ENCODE measurements around the gene AP5Z1.

Gene AP5Z1

DNA sequence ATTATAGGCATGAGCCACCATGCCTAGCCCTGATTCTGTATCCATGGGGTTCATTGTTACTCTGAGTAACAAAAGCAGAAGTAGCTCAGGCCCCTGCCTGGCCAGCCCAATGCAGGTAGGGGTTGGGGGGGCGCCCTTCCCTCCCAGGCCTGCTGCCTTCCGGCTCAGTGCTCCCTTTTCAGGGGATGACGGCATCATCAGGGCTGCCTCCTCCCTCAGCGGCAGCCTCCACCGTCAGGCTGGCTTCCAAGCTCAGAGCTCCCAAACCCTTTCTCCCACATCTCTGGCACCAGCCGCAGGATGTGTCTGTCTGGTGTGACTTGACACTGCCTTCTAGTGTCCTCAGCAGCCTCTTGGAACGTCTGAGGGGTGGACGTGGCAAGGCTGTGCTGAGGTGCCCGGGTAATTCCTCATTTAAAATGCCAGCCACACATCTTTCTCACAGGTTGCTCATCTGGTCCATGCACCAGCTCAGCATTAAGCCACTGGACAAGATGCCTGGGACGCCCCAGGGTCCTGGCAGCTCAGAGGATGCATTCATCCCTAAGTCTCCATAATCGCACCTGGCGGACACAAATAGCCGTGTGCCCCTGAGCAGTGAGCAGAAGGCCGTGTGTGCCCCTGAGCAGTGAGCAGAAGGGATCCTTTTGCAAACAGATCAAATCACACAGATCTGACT lies 48.2 kb downstream of the AP5Z1 start:
- no peak for DNase-seq

DNA sequence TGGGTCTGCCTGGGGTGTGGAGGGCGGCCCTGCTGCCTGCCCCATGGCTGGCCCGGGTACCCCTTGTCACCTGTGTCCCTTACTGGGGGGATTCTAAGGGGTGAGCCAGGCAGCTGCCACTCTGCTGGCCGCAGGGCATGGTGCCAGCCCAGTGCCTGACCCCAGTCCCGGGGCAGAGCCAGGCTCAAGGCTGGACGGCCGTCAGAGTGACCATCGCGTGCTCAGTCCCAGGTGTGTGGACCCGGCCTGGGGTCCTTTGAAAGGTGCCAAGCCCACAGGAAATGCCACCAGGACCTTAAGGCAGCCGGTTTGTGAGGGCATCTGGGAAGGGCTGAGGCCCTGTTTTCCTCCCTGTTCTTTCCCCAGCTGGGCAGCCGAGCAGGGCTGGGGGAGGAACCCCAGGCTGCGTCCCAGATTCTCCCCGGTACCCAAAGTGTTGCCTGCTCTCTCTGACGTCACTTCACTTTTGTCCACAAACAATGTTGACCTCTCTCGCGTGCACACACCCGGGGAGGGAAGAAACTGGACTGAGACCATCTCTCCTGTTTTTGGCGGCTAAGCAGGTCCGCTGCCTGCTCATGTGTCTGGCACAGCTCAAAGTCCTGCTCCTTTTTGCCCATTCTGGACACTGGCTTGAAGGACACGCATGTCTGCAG lies 48.8 kb downstream of the AP5Z1 start:
- DNase-seq: no peak

DNA sequence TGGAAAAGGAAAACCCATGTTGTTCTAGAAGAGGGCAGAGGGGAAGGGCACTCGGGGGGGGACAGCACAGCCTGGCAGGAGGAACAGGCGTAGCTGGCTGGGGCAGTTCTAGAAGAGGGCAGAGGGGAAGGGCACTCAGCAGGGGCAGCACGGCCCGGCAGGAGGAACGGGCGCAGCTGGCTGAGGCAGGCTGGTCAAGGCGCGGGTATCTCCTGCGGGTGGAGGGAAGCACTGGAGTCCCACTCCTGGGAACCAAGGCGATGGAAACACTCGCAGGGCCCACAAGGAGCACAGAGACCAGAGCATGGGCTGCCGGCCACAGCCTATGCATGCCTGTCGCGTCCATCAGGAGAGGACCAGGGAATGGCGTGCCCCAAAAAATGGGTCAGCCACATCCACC lies 49.7 kb downstream of the AP5Z1 start:
- no peak for DNase-seq

DNA sequence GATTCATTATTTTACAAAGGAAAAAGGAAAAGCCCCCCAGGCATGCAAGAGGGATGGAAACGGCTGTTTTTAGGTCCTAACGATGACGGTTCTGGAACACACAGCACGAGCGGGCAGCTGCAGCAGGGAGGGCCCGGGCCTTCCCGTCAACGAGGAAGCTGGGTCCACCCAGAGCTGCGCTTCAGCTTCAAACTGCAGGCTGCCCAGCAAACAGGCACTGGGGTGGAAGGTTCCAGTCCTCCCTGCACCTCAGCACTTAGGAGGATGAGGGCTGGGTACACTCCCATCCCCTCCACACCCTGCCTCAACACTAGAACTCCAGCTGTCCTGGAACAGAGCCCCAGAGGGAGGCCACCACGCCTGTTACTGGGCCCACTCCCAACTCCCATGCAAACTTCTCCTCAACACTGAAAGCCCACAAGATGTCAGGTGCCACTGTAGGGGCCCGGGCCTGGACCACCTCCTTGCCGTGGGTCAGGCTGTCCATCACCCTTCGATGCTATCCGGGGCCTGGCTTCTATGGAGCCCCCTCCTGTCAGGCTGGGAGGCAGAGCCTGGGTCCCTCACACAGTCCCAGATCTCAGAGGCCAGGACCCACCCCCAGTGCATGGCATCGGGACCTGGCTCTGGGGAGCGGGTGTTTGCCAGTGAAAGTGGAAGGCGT lies 53.4 kb downstream of the AP5Z1 start:
- no peak for DNase-seq

DNA sequence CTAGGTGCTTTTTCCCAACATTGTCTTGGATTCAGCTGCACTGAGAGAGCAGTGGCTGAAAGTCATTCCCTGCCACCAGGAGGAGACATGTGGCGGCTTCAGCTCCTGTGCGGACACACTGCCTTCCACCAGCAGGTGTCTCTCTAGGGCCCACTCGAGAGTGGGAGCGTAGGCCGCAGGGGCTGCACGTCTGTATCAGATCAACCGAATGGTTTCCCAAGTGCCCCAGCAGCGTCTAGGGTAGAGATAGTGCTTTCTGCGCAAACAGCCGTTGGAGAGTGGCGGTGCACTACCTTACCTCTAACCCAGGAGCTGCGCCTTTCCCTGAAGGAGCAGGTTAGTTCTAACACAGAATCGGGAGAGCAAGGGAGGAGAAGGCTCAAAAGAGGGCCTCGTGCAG lies 54.8 kb downstream of the AP5Z1 start:
- DNase-seq: peak; percentile 93

DNA sequence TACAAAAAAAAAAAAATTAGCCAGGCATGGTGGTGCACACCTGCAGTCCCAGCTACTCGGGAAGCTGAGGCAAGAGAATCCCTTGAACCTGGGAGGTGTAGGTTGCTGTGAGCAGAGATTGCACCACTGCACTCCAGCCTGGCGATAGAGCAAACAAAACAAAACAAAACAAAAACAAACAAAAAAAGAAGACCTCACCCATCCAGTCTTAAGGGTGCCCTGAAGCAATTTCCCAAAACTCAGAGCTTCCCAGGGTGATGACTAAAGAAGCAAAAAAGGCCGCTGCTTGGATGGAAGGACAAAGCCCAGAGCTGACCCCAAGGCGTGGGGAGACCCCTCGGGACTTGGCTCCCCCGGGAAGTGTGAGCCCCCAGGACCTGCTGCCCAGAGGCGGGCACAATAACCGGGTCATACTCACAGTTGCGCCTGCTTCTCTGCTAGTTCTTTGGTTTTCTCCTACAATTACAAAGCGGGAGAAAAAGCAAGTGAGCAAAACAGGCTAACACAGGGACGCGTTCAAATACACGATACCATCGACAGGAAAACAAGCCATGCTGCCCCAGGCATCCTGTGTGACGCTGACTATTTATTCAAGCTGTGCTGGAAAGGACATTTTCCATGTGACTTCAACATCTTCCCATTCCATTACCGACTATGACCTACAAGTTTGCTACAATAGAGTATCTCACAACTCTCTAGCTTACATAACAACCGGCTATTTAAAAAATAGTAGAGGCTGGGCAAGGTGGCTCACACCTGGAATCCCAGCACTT lies 56.5 kb downstream of the AP5Z1 start:
- DNase-seq: no peak

DNA sequence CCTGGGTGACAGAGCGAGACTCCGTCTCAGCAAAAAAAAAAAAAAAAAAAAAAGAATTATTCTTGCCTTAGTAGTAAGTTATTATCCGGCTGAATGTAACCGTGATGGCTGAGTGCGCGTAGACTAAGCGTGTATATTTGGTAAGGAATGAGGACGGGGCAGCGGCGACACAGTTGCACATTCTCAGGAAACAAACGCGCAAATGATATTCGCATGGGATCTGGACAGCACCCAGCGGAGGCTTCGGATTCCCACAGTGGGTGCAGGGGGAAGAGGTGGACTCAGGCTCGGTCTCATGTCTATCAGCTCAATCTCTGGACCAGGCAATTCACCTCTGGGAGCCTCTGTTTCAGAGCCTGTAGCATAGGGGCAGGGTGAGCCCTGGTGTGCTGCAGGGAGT lies 57.3 kb downstream of the AP5Z1 start:
- no peak for DNase-seq

DNA sequence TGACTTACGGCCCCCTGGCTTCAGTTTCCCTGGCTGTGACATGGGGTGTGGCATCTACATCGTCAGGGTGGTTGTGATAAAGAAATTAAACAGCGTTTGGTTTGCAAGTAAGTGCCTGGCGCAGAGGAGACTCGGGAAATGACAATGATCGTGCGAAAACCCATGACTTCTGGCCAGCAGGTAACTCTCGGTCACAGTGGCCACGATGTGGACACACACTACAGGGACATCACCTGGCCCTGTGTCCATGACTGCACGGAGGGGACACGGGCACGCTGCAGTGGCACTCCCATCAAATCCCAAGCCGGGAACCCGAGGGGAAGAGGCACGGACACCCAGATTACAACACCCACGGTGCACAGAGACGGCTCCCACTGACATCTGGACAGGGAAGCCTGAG lies 57.8 kb downstream of the AP5Z1 start:
- no peak for DNase-seq

DNA sequence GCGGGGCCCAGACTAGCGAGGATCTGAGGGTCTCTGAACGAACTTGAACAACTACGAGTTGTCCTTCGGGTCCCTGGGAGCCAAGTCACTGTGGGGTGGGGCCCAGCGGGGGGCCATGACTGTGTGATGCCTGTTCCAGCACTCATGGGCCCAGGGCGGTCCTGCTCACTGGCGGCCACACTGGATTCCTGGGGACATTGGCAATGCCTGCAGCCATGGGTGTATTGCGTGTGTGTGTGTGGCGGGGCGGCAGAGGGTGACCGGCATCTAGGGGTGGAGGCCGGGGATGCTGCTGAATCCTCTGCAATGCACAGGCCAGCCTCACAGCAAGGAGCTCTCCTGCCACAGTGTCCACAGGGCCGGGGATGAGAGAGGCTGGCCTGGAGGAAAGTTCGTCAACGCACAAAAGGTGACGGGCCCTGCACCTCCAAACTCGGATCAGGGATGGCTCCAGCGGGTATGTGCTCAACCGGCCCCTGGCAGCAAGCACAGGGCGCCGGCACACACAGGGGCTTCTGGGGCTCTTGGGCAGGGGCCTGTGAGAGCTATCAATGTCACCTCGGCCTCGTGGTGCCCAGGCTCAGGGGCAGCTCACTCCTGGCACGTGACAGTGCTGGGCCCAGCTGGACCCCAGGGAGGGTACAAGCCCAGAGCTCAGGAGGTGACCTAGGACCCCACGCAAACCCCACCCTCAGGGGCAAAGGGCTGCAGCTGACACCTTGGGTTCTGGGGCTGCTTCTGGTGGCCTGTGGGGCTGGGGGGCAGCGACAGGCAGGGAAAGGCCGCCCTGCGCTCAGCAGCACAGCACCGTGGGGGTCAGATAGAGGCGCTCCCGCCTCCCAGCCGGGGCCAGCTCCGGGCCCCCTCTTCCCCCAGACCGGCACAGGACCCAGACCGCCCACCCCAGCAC lies 58.5 kb downstream of the AP5Z1 start:
- no peak for DNase-seq

DNA sequence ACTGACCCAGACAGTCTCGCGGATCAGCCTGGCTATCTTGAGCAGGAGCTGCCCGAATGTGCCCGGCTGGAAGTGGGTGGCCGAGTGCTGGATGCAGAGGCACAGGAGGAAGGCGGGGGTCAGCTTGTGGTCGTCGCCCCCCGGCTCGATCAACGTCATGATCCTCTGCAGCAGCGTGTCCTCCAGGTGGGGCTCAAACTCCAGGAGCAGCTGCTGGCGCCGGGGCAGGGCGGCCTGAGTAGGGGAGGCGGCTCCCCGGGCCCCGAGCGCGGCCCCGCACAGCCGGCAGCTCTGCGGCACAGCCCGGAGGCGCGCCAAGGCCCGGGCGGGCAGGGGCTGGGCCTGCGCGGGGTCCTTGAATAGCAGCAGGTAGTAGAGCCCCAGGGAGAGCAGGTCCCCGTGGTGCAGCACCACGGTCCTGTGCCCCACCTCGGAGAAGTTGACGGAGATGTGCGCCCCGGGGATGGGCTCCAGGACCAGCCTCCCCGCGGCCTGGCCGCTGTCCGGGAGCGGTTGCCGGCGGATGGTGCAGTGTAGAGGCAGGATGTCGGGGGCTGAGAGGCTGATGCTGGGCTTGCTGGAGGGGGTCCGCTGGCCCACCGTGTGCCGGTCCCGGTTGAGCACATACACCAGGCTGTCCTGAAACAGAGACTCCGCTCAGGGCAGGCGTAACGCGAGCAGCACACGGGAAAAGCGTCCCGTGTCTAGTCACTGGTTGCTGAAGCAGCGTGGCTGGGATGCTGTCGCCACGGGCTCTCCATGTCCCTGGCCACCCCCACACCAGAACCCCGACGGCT lies 59.4 kb downstream of the AP5Z1 start:
- DNase-seq: no peak

DNA sequence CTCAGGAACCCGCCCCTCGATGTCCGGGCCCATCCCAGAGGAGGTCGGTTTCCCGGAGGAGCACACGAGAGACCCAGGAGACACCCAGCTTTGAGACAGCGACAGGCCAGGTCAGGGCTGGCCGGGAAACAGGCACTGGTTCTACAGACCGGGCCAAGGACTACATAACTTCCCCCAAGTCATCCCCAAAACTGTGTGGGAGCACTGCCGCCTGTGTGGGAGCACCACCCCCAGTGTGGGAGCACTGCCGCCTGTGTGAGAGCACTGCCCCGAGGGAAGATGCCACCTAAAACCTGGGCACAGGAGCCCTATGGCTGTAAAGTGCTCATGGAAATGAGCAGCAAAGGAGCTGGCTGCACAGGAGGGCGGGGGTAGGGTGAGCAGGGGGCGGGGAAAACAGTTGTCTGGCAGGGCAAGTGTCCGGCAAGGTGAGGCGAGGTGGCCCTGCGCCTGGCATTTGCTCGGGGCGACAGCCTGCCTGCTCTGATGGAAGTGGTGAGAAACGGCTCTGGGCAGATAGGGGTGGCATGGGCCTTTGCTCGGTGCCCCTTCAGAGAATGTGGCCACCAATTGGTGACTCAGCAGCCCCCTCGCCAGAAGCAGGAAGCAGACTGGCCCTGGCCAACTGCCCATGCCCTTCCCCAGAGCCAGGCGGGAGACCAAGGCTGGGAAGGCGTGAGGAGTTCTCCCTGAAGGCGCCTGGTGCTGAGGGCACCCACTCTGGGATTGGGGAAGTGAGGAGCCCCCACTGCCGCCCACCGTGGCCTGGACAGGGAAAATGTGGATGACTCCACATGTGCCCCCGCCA lies 60.2 kb downstream of the AP5Z1 start:
- DNase-seq: no peak

DNA sequence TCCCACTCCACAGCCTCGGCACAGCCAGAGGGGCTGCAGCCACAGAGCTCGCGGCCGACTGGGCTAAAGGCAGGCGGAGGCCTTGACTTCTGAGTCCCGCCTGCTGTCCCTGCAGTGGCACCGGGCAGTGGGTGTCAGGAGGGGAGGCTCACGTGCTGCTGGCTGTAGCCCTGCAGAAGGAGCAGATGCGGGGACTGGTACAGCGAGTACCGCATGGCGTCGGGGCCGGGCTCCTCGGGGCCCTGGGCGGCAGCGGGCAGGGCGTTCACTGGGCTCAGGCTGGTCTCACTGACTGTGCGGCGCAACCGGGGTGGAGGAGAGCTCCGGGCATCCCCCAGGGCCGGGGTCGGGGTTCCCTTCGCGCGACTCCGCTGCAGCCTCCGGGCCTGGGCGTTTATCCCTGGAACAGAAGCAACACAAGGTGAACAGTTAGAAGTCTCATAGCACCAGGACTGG lies 60.8 kb downstream of the AP5Z1 start:
- no peak for DNase-seq

DNA sequence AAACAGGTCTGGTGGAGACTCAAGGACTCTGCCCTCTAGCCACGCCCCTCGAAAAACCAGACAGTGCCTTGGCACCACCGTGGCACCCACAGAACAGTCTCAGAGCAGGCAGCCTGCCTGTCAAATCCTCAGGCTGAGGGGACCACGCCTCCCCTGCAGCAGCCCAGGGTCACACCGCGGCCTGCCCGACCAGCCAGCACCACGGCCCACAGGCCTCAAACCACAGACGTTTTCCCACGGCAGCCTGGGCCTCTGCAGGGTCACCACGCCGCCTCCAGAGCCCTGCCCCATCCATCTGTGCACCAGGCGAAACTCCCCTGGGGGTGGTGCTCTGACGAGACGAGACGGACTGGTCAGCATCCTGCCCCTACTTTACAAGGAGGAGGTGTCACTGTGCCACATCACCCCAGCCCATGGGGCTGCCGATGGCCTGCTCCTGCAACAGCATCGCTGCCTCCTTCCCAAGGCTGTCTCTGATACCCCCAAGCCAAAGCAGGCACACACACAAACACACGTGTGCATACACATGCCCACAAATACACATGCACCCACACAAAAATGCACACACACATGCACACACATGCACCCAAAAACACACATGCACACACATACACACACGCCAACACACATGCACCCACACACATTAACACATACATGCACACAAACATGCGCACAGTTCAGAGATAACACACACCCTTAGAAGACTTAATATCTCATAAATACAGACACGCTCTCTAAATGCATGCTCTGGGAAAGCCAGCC lies 61.8 kb downstream of the AP5Z1 start:
- DNase-seq: peak; percentile 20

DNA sequence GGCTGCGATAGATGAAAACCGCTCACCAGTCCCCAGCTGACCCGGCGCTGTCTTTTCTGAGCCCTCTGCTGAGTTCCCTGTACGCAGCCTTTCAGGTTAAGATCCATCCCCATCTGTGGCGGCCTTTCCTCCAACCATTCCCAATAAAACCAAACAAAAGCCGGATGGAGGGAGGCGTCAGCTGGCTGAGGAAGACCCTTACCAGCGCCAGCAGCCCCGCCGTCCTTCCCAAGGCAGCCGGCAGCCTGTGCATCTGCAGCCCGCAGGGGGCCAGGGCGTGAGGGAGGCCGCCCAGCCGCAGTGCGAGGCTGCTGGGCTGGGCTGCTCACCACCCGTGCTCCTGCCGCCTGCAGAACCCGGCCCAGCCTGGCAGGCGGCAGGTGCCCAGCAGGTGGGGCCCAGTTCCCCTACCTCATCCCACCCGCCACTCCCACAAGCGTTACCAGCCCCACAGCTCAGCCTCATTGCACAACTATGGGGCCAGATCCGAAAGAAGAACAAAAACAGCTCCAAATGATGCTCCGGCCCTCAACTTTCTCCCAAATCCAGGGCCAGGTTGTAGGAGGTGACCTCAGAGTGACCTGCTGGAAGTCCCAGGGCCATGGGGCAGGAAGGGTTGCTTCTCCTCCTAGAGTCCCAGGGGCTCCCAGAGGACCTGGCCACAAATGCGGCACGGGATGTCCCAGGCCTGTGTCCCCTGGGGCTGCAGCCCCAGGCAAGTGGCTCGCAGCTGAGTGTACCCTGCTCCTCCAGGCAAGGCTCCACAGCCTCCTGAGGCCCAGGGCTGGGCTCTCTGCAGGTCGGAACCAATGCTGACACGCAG lies 62.6 kb downstream of the AP5Z1 start:
- DNase-seq: no peak

DNA sequence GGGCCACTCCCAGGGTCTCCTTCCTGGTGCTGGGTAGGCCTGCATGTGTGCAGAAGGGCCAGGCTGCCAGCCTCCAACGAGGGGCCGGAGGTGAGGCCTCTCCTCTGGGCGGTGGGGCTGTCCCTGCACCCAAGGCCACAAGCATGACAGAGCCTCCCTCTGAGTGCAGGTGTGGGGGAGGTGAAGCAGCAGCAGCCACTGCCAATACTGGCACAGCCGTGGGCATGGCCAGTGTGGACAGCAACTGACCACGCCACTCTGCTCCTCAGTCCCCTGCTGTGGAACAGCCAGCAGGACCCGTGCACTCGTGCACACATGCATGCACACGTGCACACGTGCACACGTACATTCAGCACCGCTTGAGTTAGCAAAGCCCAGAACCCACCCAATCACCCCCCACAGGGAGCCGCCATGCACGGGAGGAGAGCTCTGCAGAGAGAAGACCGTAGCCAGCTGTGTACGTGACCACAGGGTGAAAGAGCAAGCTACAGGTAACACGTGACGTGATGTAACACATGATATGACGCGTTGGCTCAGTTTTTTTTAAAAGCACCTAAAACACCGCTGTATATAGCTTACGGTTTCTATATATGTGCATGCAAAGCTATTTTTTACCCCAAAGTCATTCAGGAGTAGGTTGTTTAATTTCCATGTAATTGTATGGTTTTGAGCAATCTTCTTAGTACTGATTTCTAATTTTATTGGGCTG lies 63.4 kb downstream of the AP5Z1 start:
- DNase-seq: no peak

DNA sequence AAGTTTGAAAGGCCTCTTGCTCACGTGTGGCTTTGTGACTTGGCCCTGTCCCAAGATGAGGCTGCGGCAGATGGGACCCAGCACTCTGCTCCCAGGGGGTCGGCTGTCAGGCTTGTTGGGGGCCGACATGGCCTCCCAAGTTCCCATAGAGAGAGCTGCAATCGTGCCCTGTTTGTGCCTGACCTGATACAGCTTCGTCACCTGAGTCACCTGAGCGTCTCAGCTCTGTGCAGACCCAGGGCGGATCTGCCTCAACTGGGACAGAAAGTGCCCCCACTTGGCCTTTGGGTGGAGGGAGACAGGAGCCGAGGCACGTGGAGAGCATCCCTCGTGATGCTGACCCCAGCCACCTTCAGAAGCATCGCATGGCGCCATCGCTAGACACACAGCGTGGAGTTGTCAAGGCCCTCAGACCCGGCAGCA lies 64.7 kb downstream of the AP5Z1 start:
- DNase-seq: no peak
